Fibroblast of peridontal ligament (primary cell): ENCODE results near the gene IL11RA.
A peak's percentile ranks its signal among the peaks of the same experiment; 100 is the strongest.

Experiments used
- DNase-seq: peaks from one replicate; pipeline ENCODE4 v3.0.0-alpha.2; 2010; ENCODE audit errors: extremely low read depth

IL11RA gene

DNA sequence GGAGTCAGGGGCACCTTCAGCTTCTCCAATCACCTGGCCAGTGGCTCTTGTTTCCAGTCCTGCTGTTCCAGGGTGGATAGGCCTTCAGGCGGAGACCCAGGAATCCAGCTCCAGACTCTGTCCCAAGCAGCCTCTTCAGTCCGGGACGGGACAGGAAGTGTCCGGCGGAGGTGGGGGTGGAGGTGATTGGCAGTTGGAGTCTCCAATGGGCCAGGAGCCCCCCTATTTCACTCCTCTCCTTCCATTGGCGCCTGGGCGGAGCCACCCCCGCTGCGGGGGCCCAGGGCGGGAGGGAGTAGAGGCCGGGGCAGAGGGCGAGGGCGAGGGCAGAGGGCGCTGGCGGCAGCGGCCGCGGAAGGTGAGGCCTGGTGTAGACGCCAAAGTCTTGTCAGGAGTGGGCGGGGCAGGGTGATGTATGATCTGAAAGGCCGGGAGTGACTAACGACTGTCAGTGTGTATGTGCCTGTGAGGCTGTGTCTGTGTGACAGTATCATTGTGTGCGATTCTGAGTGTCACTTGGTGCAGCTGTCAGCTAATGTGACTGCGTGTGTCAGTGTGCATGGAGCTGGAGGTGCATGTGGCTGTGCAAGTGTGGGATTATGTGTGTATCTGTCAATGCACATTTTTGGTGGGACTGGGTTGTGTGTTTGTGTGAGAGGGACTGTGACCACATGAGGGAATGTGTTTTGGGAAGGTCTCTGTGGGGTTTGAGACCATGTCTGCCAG, at the start of gene IL11RA:
Gene IL11RA (plus strand): TSS at position 310 of the 726 bp plus-strand sequence. CDS start 3,033 bp downstream, outside the sequence.
- DNase-seq: peak; percentile 86

DNA sequence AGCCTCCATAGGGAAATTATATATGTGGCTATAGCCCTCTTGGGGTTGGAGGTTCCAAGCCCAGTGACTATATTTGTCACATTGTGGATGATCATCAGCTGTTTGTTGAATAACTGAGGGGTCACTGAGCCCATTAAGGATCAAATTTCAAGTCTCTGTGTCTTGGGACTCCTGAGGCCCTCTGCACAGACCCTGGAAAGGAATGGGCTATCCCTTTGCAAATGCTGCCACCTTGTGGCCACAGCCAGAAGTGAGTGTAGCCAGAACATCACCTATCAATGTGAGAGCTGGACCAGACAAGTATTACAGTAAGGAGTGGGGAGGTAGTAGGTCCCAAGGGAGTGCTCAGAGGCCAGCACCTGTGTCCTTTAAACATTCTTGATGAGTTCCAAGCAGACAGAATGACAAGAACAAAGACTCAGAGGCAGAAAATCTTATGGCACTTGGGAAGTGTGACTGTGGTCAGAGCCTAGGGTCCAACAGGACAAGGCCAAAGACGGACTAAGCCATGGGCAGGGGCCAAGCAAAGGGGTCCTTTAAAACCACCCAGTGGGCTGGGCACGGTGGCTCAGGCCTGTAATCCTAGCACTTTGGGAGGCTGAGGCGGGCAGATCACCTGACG, 48.3 kb upstream of the IL11RA start:
- peak; percentile 66 for DNase-seq

DNA sequence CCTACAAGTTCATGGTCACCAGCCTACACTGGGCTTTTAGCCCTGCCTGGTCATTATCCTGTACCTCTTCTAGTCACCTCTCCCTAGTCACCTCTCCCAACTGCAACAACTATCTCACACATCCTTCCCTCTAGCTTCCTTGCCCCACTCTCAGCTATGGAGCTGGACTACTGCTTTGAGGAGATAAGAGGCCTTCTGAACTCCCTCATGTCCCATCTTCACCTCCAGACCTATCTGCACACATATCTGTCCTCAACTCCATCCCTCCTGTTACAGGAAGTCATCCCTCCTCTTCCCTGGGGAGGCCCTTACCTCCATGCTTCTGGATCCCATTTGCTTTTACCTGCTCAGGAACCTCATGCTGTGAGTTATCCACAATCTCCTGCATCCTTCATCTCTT, 45.8 kb upstream of the IL11RA start:
- DNase-seq: no peak

DNA sequence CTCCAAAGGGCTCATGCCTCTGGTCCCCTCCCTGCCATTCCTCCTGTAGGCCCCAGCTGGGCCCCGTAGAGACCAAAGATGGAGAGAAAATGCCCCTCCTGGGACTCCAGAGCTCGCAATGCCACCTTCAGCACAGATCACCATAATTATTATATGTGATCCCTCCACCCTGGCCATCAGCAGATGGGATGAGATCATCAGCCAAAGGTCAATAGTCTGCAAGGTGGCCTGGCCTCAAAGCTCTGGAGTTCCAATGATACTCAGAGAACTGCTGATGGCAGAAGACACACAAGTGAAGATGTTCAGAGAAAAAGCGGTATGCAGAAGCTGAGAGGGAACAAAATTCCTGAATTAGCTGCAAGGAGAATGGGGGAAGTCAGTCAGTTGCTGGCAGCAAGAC, 45.1 kb upstream of the IL11RA start:
- no peak for DNase-seq

DNA sequence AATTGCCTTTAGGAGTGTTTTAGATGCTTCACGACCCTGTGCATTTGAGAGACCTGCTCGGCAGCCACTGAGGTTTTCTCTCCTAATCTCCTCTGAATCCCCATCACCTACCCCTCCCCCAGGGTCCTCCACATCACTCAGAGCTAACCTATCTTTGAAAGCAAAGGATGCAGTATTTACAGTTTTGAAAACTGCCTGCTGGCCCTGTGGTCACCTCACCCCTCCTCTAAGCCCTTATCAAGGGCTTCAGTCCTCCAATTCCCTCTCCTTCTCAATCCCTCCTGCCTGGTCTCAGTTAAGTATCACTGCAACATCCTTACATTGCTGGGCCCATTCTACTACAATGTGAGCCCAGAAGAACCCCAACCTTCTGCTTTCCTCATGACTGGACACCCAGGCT, 44.7 kb upstream of the IL11RA start:
- no peak for DNase-seq

DNA sequence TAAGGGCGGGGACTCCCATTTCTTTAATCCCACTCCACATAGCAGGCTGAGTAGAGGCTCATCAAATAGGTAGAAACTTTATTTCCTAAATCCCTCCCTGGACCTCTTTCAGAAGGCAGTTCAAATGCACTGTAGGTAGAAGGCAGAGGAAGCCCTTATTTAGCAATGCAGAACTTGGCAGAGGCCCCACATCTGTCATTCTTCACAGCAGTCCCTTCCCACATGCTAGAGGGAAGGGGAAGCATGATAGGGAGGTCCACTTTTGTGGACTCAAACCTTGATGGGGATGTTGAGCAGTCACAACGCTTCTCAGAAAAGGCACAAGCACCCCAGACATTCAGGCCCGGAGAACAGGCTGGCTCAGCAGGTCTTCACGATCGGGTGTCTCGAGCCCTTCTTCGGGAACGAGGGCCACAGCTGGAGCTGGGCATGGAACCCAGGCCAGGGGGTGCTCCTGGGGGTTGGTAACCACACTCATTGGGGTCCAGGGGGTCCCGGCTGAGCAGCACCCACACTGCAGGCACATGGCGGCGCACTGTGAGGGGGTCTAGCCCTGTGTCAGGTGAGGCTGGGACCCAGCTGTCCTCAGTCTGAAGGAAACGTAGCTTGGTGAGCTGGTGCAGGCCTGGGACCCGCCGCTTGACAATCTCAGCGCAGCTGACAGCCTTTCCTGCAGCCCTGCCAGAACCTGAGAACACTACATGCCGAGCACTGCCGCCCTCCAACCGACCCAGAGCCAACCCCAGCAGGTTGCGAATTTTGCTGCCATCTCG, 41.4 kb upstream of the IL11RA start:
- DNase-seq: no peak

DNA sequence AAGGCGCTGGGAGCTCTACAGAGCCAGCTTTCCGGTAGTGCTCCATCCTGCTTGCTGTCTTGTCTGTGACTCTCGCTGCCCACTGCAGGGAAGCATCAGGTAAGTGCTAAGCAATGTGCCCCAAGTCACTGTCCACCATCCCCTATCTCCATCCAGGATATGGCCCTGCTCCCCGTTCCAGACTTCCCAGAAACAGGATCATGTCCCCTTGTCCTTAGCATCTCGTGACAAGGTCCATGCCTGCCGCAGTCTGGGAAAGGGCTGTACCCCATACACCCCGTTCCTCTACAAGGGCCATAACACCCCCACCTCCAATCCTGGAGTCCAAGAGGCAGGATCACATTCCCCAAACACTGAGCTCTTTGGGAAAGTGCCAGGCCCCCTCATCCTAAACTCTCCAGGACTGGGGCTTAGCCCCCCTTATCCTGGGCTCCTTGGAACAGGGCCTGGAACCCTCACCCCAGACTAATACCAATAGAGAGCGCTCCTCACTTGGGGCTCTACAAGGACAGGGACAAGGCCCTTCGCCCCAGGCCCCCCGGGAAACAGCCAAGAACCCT, 40.7 kb upstream of the IL11RA start:
- no peak for DNase-seq

DNA sequence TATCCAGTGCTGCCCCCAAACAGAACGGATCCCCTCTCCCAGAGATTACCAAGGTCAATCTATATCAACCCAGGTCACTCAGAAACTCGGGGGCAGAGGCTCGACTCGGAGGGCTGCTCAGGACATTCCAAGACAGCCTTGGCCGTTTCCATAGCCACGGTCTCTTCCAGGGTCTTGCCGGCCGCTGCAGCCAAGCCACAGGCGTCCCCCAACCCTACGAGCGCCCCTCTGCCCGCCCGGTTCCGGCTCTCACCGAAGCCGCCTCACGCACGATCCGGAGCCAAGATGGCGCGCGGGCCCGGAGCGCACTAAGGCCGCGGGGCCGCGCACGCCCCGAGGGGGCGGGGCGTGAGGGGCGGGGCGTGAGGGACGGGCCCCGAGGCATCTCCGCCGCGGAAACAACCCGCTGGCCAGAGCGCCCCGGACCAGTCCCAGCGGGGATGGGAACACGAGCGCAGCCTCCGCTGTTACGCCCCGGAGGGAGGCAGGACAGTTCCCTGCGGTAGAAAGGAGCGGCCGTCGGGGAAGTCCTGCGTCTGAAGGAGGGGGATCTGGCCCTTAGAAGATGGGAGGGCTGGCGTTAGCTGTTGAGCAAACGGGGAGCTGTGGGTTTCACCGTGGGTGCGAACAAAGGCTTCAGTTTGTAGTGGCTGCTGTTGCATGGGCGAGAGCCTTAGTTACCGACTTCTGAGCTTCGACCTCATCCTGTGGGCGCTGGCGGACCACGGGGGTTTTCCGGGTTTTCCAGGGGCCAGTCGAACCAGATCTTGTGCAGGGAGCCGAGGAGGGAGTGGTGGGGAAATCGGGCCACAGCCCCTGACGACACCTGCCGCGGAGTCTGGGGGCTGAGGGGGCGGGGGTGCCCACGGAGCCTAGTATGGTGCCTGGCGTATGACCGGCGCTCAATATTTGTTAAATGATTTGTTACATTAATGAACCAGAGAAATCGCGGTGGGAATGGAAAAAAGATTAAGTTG, 39.9 kb upstream of the IL11RA start, which contains the start of gene RPP25L:
Gene RPP25L (minus strand): TSS at position 287 of the 977 bp plus-strand sequence. CDS start 801 bp downstream, outside the sequence.
- DNase-seq: peak; percentile 65

DNA sequence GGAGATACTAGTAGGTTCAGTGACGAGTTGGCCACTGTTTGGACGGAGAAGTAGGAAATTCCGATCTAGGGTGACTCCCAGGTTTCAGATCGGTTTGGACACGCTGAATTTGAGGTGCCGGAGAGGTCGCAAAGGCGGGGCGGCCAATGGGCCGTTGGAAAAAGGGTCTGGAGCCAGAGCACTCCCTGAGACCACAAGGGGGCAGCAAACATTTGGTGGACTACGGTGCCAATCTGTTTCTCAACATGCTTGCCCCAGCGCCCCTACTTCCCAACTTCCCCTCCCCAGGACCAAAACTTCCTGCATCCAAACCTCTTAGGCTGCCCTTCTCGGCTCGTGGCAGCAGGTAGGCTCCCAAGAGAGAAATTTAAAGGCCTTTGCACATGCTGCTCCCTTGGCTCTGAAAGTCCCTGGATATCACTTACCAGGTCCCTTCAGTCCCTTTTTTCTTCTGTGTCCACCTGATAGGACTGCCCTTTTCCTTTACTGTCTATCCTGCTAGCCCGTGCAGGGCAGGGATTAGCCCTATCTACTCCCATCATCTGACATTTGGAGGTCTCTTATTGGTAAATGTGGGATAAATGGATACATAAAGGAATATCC, 39.1 kb upstream of the IL11RA start:
- DNase-seq: peak; percentile 73

DNA sequence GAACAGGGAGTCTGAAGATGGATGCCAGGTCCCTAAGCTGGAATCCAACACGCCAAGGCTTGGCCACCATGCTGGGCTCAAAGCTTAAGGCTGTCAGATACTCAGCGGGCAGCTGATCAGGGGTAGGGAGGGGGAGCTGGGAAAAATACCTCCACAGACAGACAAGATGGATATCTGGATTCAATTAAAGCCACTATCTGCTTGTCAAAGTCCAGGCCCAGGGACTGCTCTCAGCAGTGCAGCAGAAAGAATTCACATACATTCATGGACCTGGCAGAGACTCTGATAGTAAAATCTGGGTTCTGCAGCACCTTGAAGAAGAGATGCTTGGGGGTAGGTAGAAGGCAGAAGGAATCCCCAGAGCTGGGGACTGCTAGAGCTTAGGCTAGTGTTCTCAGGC, 36.9 kb upstream of the IL11RA start:
- no peak for DNase-seq

DNA sequence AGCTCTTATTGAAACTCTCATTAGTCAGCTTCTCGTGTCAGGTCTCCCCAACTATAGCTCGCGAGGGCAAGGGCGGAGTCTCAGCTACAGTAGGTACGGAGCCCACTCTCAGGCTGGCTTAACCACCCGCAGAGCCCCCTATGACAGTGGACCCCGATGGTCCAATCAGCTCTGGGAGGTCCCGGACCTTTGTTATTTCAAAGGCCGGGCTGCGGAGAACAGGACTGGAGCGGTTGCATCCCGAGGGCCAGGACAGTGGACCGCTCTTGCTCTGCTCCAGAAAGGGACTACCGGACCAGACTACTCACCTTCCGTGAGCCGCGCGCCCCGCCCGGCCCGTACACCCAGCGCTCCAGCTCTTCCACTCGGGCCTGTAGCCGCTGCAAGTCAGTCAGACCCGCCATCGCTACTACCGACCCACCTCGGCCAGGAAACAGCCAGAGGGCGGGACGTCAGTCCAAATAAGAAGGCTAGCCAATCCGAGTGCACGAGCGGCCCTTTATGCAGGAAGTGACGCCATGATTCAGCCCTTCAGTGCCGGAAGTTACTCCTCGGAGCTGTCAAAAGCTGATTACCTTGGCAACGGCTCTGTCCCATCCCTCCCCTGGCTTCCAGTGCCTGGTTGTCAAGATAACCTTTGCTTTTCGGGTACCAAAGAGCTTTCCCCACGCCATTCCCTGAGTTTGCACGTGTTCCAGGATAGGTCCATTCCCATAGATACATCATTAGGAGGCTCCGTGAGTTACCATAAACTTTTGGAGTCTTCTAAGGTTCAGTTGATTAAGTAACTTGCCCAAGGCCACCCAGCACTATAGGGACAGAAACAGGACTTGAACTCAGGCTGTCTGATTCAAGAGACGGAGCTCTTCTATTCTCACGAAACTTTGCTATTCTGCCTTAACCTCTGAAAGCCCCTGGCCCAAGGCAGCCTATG, 31.7 kb upstream of the IL11RA start, which contains the start of gene DCTN3:
Gene DCTN3 (minus strand): TSS at position 435 of the 934 bp plus-strand sequence. CDS start 31 bp downstream, at position 404.
- peak; percentile 95 for DNase-seq

DNA sequence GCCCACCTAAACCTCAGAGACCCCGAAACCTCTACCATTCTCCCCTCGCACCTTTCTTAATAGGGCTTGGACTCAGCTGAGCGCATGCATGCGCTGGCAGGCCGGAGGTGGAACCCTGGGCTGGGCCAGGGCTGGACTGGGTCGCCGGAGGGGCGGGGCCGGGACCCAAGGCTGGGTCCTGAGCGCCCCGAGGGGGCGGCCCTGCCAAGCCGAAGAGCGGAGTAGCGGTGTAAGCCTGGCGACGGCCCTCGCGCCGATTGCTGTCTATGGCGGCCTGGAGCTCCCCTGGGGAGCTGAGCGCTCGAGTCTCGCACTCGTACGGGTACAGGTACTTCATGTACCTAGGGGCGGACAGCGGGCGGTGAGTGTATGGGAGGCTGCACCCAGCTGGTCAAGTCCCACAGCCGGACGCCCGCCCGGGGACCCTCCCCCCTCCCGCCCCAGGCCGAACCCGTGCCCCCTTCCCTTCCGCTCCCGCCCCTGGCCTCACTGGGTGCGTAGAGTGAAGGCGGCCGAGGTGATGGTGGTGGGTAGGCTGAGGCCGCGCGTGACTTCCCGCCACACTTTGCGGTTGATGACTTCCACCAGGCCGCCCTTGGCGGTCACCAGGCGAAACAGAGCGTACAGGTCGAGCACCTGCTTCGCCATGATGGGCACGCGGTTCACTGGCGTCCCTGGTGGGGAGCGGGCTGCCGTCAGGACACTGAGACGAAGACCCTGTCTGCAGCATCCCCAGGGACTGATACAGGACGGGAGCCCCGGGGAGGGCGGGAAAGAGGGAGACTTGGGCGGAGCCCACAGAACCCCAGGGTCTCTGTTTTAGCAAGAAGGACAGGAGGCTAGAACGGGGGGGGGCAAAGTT, 28.4 kb upstream of the IL11RA start:
- DNase-seq: no peak

DNA sequence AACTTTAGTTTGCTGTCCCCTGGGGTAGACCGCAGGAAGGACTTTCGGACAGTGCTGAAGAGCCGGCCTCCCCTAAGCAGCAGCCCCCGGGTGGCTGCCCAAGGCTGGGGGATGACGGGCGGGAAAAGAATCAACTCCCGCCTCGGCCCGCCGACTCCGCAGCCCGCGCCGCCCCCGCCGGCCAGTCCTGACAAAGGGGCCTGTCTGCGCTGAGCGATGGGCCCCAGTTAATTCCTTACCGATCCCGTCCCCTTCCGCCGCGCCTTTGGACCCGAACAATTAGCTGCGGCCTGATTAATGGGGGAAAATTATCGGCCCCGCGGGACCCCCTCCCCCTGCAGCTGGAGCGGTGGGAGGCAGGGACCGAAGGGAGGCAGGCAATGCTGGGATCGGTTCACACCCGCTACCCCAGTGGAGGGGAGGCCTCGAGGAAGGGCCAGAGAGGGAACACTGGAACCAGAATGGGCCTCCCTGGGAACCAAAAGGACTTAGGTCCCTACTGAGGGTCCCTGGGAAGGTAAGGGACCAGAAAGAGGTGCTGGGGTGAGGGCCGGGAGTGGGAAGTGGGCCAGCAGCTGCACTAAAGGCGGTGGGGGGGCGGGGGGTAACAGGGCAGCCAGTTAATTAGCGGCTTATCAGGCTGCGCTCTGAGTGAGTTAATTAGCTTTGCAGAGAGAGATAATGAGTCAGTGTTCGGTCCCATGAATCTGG, 27.4 kb upstream of the IL11RA start:
- no peak for DNase-seq

DNA sequence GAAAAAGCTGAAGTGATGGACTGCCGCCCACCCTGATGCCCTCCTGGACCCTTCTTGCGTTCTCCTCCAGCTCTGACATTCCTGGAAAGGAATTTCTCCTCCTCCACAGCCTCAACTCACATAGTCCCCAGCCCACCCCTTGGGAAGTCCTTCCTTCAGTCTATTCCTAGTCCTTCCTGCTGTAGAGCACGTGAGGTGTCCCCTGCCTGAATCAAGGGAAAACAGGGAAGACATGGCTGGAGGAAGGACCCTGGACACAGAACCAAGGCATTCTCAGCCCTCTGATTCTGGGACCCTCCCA, 26.8 kb upstream of the IL11RA start:
- no peak for DNase-seq

DNA sequence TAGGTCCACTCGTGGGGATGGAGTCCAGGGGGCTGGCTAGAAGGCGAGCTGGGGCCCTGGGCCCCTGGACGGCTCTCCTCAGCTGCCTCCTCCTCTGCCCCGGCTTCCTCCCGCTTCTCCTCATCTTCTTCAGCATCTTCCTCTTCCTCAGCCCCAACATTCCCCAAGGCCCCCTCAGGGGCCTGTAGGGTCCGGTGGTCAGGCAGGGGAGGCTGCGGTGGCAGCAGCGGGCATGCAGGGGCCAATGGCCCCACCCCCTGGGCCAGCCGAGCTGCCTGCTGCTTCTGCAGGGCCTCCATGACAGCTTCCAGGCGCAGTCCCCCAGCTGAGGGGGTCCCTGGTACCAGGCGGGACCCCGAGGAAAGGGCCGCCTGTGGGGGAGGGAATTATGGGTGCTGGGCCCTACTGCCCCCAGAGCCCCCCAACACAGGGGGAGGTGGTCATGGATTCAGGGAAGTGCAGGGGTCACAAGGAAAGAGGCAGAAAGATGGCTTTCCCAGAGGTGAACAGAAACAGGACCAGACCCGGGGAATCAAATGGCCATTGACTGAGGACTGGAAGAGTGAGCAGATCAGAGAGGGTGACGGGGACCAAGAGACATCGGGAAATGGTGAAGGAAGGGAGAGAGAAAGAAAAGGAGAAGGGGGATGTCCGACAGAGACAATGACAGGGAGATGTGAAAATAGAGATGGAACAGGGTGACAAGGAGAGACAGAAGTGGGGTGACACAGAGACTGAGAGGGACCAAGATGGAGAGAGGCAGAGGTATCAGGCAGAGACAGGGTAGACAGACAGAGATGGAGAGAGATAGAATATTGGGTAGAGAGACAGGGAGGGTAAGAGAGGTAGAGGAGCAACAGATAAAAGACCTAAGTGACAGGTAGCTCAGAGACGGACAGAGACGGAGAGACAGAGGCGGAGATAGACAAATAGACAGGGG, 24.0 kb upstream of the IL11RA start:
- no peak for DNase-seq

DNA sequence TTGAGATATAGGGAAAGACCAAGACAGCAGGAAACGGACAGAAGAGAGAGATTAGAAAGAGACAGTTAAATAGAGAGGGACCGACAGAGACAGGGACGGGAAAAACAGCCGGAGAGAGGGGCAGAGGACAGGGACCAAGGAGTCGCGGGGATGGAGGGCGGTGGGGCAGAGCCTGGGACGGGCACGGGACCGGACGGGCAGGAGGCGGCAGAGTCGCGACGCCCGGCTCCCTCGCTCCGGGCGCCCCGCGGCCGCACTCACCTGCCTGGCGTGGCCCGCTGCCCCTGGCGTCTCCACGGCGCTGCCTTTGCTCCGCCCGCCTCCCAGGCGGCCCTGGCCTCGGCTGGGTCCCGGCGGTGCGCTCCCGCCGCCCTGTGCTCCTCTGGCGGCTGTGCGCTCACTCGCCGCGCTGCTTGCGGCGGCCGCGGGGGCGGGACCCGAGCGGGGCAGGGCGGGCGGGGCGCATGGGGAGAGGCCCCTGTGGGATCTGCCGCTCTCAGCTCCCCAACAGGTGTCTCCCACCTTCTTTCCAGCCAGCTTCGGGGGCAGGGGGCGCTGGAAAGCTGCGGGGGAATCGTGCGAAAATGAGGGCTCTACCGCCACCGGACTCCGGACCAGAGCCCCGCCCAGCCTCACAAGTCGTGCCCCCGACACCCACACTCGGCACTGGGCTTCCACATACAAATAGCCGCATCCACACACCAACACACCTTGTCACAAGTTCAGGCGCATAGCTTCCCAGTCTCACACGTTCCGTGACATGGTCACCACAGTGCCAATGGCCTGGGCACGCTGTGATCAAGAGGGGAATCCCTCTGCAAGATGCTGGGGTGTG, 23.1 kb upstream of the IL11RA start, which contains the start of gene ARID3C:
Gene ARID3C (minus strand): TSS at position 411 of the 835 bp plus-strand sequence. CDS start 1,052 bp downstream, outside the sequence.
- DNase-seq: no peak
